Fibroblast of pulmonary artery (primary cell): ENCODE measurements around the gene ACOX3.
A peak's percentile ranks its signal among the peaks of the same experiment; 100 is the strongest.
"Not testable (repeated sequence)": the region's sequence is repeated elsewhere in the genome, so short reads cannot be mapped to it uniquely, and the experiment has no call there.

ENCODE experiments used
- DNase-seq: peaks from one replicate; pipeline ENCODE4 v3.0.0-alpha.2; 2010; ENCODE audit warnings: low read depth
- H3K4me3 ChIP-seq: replicated peaks from 2 replicates; pipeline ENCODE4 v1.5.1; 2011; ENCODE audit warnings: low read depth, mild to moderate bottlenecking, control low read depth, low read length, moderate library complexity
- TF ChIP-seq, protein P1 (sequence below): IDR thresholded peaks from 2 replicates; pipeline ENCODE4 v1.5.1; 2011; ENCODE audit warnings: mild to moderate bottlenecking, control low read depth, low read length, inconsistent platforms; ENCODE audit errors: missing control alignments

Gene ACOX3

DNA sequence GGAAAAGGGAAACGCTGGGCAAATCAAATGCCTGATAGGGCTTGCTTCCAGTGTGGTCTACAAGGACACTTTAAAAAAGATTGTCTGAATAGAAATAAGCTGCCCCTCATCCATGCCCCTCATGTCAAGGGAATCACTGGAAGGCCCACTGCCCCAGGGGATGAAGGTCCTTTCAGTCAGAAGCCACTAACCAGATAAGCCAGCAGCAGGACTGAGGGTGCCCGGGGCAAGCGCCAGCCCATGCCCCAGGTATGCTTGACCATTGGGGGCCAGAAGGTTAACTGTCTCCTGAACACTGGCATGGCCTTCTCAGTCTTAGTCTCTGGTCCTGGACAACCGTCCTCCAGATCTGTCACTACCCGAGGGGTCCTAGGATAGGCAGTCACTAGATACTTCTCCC, 17.7 kb downstream of the ACOX3 start:
- DNase-seq: no peak
- TF ChIP-seq, protein P1, sequence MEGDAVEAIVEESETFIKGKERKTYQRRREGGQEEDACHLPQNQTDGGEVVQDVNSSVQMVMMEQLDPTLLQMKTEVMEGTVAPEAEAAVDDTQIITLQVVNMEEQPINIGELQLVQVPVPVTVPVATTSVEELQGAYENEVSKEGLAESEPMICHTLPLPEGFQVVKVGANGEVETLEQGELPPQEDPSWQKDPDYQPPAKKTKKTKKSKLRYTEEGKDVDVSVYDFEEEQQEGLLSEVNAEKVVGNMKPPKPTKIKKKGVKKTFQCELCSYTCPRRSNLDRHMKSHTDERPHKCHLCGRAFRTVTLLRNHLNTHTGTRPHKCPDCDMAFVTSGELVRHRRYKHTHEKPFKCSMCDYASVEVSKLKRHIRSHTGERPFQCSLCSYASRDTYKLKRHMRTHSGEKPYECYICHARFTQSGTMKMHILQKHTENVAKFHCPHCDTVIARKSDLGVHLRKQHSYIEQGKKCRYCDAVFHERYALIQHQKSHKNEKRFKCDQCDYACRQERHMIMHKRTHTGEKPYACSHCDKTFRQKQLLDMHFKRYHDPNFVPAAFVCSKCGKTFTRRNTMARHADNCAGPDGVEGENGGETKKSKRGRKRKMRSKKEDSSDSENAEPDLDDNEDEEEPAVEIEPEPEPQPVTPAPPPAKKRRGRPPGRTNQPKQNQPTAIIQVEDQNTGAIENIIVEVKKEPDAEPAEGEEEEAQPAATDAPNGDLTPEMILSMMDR: no peak
- no peak overlapping the region for H3K4me3 ChIP-seq

DNA sequence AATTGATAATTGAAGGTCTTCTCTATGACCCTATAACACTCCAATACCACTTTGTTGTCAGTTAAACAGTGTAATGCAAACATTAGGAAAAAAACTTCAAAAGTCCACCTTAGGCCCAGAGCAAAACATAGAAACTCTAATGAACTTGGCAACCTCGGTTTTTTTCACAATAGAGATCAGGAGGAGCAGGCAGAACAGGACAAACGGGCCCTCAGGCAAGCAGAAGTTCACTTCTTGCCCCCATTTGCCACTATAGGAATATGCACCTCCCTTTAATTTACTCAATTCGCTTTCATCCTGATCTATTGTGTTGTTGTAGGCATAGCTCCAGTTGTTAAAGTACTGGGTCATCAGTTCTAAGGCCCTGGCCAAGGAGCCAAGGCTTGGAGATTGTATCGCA, 18.2 kb downstream of the ACOX3 start:
- TF ChIP-seq, protein P1: no peak
- no peak for DNase-seq
- no peak overlapping the region for H3K4me3 ChIP-seq

DNA sequence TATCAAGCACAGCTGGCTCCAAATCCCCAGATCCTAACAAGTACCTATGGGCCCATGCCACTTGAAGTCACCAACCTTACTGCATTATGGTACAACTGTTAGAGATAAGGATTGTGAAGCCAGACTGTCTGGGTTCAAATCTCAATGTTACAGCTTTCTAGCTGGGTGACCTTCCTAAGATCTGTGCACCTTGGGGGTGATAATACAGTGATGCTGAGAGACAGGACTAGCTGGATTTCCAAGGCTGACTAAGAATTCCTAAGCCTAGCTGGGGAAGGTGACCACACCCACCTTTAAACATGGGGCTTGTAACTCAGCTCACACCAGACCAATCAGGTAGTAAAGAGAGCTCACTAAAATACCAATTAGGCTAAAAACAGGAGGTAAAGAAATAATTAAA, 20.4 kb downstream of the ACOX3 start:
- not testable (repeated sequence) for DNase-seq, H3K4me3 ChIP-seq

DNA sequence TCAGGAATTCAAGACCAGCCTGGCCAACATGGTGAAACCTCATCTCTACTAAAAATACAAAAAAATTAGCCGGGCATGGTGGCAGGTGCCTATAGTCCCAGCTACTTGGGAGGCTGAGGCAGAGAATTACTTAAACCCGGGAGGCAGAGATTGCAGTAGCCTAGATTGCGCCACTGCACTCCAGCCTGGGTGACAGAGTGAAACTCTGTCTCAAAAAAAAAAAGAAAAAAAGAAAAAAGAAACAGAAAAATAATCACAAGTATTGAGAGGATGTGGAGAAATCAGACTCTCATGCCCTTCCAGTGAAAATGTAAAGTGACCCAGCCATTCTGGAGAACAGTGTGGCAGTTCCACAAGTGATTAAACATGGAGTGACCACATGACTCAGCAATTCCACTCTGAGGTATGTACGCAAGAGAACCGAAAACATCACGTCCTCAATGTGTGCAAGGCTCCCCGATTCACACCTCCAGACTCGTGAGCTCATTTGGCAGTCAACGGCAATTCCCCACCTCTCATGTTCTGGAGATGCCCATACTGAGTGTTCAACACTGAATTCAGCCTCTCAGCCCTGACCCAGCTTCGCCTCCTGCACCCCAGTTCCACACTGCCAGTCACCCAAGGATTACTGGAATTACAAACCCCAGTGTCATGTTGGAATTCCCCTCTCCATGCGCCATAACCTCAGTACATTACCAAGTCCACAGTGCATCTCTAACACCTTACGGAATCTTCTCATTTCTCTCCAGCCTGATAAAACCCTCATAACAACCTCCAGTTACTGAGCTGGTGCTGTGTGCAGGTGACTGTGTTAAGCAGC, 21.1 kb downstream of the ACOX3 start:
- TF ChIP-seq, protein P1: no peak
- H3K4me3 ChIP-seq: no peak overlapping the region
- DNase-seq: peak; percentile 25

DNA sequence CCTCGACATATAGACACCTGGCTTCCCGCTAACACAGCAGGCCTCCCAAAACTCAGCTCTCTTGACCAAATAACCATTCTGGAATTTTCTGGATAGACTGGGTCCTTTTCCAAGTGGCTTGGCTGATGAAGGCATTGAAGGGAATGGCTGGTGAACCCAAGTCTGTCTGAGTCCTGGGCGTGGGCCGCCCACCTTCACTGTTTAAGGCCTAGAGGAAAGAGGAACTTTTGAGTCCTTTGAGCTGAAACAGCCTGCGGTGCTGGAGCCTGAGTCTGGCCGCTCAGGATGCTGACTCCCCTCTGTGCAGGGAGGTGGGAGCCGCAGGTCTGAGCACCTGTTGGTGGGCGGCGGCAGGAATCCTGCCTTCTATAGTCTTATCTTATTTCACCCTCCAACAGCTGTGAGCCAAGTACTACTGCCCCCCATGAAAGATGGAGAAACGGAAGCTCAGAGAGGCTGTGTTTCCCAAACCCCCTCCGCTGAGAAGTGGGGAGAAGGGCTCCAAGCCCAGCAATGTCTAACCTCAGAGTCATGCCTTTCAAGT, 23.4 kb downstream of the ACOX3 start:
- no peak for DNase-seq
- TF ChIP-seq, protein P1: no peak
- H3K4me3 ChIP-seq: no peak overlapping the region

DNA sequence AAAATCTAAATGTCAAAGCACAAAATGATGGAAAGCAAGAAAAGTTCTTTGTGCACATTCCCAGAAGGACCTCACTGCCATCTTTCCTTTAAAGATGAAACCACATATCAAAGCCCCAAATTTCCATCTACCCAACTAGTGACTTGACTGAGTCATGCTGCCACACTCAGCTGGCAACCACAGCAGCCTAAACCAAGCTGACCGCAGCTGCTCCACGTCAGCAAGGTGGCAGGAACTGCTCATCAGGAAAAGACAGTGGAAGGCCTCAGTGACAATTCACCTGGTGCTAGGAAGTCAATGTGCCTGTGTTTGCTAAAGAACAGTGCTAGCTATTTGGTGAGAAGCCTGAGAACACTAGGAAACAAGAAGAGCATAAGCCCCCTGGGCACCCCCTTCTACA, 26.1 kb downstream of the ACOX3 start:
- DNase-seq: no peak

DNA sequence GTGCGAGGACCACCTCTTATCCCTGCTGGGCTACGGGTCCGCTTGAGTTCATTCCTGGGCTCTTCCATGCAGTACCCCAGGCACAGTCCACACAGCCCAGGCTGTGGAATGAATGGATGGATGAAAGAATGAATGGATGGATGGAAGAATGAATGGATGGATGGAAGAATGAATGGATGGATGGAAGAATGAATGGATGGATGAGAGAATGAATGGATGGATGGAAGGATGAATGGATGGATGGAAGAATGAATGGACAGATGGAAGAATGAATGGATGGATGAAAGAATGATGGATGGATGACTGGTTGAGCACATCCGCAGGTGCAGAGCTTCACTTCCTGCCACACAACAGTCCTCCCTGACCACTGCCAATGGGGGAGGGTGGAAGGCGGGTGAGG, 28.2 kb downstream of the ACOX3 start:
- TF ChIP-seq, protein P1: no peak
- no peak for DNase-seq
- H3K4me3 ChIP-seq: no peak overlapping the region

More for the DNA sequence above, 26.1 kb downstream of the ACOX3 start:
- TF ChIP-seq, protein P1: no peak
- H3K4me3 ChIP-seq: no peak overlapping the region
